Prostate gland (tissue), 2 donors: ENCODE results near the gene C12orf56.
"Not testable (repeated sequence)": the region's sequence is repeated elsewhere in the genome, so short reads cannot be mapped to it uniquely, and the experiment has no call there.

Source experiments
- POLR2A ChIP-seq: fragments of 450-650 bp; IDR thresholded peaks from one replicate; pipeline ENCODE4 v1.6.1; 2016; ENCODE audit warnings: antibody characterized with exemption, mild to moderate bottlenecking
- POLR2AphosphoS5 ChIP-seq: sonication (generic); formaldehyde crosslinking; IDR thresholded peaks from one replicate; pipeline ENCODE4 v1.6.1; 2017; ENCODE audit warnings: antibody characterized with exemption
- TF ChIP-seq, protein P1 (sequence below), 4 experiments: fragments of 200-600 bp in 2 of 4; fragments of 450-650 bp in 2 of 4; sonication (generic) in 2 of 4; IDR thresholded peaks; 1 replicate in 3 of 4; 2 replicates in 1 of 4; pipeline ENCODE4 v1.5.1; 2016 to 2019; ENCODE audit warnings: antibody characterized with exemption in 4 of 4, mild to moderate bottlenecking in 2 of 4, moderate library complexity in 2 of 4

DNA sequence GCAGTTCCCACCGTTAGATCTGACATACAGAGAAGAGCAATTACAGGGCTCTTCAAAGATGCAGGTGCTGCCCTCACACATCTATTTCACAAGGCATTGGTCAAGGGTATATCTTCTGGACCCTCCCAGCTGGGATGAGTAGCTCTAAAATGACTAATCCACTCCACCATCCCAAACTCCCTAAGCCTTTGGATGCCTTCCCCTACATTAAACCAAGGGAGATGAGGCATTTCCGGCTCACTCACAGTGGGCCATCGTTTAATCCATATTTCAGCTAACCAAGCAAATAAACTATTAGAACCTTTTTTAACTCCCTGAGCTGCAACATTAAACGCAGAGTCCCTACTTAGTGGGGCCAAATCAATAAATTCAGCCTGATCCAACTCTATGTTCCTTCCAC lies 45.9 kb downstream of the C12orf56 start:
- TF ChIP-seq, protein P1, sequence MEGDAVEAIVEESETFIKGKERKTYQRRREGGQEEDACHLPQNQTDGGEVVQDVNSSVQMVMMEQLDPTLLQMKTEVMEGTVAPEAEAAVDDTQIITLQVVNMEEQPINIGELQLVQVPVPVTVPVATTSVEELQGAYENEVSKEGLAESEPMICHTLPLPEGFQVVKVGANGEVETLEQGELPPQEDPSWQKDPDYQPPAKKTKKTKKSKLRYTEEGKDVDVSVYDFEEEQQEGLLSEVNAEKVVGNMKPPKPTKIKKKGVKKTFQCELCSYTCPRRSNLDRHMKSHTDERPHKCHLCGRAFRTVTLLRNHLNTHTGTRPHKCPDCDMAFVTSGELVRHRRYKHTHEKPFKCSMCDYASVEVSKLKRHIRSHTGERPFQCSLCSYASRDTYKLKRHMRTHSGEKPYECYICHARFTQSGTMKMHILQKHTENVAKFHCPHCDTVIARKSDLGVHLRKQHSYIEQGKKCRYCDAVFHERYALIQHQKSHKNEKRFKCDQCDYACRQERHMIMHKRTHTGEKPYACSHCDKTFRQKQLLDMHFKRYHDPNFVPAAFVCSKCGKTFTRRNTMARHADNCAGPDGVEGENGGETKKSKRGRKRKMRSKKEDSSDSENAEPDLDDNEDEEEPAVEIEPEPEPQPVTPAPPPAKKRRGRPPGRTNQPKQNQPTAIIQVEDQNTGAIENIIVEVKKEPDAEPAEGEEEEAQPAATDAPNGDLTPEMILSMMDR (IDR thresholded peaks at IDR 0.05) = not testable (repeated sequence)
- TF ChIP-seq POLR2AphosphoS5, POLR2A: not testable (repeated sequence)
